ENCODE data around the gene CERS4. TPM values are rescaled to one million over a fixed set of nuclear protein-coding genes. Genes with fewer than 3 reads are reported as not detected.

Gene CERS4
- total RNA-seq, 6 donors from 2014 or later = 55.5 to 131 (median 63.8) TPM

DNA sequence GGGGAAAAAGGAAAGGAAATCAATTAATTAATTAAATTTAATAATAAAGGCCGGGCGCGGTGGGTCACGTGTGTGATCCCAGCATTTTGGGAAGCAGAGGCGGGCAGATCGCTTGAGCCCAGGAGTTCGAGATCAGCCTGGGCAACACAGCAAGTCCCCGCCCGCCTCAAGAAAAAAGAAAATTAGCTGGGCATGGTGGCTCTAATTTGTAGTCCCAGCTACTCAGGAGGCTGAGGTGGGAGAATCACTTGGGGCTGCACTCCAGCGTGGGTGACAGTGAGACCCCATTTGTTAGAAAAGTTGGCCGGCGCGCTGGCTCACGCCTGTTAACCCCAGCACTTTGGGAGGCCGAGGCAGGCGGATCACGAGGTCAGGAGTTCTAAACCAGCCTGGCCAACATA lies 99.7 kb downstream of the CERS4 start:
- ATAC-seq (ENCODE audit: low FRiP score in 2 of 2) = no peak
- Histone ChIP-seq H3K9me3 (no peaks in the 10 kb centered on the region), H3K4me1 (peaks cover 34 to 56% (median 46%) of the 10 kb centered on the region in 4 donors), H3K27me3 (no peaks in the 10 kb centered on the region), H3K27ac (peak overlapping the region; percentile 57 to 70 (median 67)), H3K4me3 (peak overlapping the region; percentile 49 to 78 (median 64)), H3K36me3 (peaks cover 0 to 44% (median 10%) of the 10 kb centered on the region in 4 donors)
- TF ChIP-seq POLR2AphosphoS5 (IDR thresholded peaks at IDR 0.05) = no peak
- TF ChIP-seq, protein P1, sequence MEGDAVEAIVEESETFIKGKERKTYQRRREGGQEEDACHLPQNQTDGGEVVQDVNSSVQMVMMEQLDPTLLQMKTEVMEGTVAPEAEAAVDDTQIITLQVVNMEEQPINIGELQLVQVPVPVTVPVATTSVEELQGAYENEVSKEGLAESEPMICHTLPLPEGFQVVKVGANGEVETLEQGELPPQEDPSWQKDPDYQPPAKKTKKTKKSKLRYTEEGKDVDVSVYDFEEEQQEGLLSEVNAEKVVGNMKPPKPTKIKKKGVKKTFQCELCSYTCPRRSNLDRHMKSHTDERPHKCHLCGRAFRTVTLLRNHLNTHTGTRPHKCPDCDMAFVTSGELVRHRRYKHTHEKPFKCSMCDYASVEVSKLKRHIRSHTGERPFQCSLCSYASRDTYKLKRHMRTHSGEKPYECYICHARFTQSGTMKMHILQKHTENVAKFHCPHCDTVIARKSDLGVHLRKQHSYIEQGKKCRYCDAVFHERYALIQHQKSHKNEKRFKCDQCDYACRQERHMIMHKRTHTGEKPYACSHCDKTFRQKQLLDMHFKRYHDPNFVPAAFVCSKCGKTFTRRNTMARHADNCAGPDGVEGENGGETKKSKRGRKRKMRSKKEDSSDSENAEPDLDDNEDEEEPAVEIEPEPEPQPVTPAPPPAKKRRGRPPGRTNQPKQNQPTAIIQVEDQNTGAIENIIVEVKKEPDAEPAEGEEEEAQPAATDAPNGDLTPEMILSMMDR (IDR thresholded peaks at IDR 0.05) = no peak
- no peak for TF ChIP-seq EP300 (IDR thresholded peaks at IDR 0.05)
- no peak for TF ChIP-seq POLR2A (IDR thresholded peaks at IDR 0.05)
- no peak for DNase-seq
- WGBS, 2 donors = 67 to 78% methylated on average over 17 of the region's 17 CpGs

DNA sequence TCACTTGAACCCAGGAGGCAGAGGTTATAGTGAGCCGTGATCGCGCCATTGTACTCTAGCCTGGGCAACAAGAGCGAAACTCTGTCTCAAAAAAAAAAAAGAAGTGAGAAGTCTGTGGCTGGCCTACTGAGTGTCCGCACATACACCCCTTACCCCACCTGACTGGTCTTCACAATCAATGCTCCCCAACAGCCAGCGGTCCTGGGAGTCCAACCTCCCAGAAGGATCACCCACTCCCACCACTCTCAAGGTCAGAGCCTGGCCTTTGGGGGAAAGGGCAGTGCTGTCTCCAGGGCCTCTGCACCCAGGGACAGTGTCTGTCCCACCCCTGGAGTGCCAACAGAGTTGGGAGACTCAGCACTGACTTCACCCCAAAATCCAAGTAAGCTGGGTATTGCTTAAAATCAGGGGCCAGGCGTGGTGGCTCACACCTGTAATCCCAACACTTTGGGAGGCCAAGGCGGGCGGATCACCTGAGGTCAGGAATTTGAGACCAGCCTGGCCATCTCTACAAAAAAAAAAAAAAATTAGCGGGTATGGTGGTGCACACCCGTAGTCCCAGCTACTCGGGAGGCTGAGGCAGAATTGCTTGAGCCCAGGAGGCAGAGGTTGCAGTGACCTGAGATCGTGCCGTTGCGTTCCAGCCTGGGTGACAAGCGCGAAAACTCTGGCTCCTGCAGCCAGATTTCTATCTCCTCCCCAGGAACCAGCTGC lies 101.3 kb downstream of the CERS4 start:
- H3K36me3 ChIP-seq = peaks cover 0 to 55% (median 23%) of the 10 kb centered on the region in 4 donors
- H3K4me3 ChIP-seq = no peak overlapping the region
- no peaks in the 10 kb centered on the region for H3K9me3 ChIP-seq
- no peaks in the 10 kb centered on the region for H3K27me3 ChIP-seq
- H3K27ac ChIP-seq = peak overlapping the region in 2 of 4 donors; percentile 51 to 80
- no peak for TF ChIP-seq POLR2A (IDR thresholded peaks at IDR 0.05)
- no peak for TF ChIP-seq EP300 (IDR thresholded peaks at IDR 0.05)
- TF ChIP-seq, protein P1 (IDR thresholded peaks at IDR 0.05) = no peak
- ATAC-seq (ENCODE audit: low FRiP score in 2 of 2) = no peak
- WGBS, 2 donors = 91 to 92% methylated on average over 17 of the region's 17 CpGs
- no peak for DNase-seq
- peaks cover 34 to 56% (median 54%) of the 10 kb centered on the region in 4 donors for H3K4me1 ChIP-seq

DNA sequence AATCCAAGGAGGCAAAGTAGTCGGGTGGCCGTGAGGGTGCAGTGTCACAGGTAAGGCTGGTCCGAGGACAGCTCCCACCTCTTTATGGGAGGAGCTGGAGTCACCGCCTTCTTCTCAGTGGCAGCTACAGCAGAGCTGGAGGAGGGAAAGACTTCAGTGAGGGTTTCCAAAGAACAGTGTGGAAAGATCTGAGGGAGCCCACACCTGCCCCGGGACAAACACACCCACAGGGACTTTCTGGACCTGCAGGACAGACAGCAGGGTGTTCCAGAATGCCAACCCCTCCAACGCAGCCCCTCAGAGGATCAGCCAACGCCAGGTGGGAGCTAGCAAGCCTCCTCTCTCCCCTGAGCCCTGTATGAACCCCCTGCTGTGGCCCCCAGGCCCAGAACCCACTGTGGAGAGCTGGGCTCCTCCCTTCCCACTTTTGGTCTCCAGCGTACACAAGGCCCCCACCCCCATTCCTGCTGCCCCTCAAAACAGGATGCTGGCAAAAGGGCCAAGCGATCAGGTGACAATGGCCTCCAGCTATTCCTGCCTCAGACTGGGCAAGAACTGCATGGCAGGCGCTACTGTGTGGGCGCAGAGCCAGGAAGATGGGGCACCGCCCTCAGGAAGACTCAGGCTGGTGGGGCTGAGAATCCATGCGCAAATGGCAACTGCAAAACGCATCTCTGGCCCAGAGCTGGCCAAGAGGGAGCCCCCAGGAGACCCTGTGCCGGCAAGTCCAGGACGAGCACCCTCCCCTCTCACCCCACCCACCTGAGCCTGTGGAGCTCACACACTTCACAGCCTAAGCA lies 102.5 kb downstream of the CERS4 start:
- 68 to 82% methylated on average over 6 to 14 of the region's 16 CpGs for WGBS, 2 donors
- Histone ChIP-seq H3K4me1 (peaks cover 32 to 56% (median 47%) of the 10 kb centered on the region in 4 donors), H3K27ac (peak overlapping the region; percentile 24 to 80 (median 48)), H3K9me3 (no peaks in the 10 kb centered on the region), H3K4me3 (no peak overlapping the region), H3K27me3 (no peaks in the 10 kb centered on the region), H3K36me3 (peaks cover 0 to 63% (median 27%) of the 10 kb centered on the region in 4 donors)
- TF ChIP-seq POLR2AphosphoS5 (IDR thresholded peaks at IDR 0.05) (peak in 1 of 2 donors; percentile 21), POLR2A (IDR thresholded peaks at IDR 0.05) (no peak), EP300 (IDR thresholded peaks at IDR 0.05) (no peak)
- TF ChIP-seq, protein P1 (IDR thresholded peaks at IDR 0.05) = no peak
- ATAC-seq (ENCODE audit: low FRiP score in 2 of 2) = no peak
- no peak for DNase-seq

Other genes starting within 250 kb of the CERS4 start
- gene ELAVL1, start 203.7 kb upstream of the CERS4 start, total RNA-seq = 10 to 100 TPM; 21.0 to 71.1 (median 36.1) TPM
- not detected for gene CCL25, start 156.6 kb upstream of the CERS4 start, total RNA-seq
- gene FBN3, start 59.8 kb upstream of the CERS4 start, total RNA-seq = 100 to 1,000 TPM in 1 of 6 donors, 10 to 100 TPM in 1, 1 to 10 TPM in 3, under 1 TPM in 1; 0.10 to 106 (median 8.0) TPM
- 10 to 100 TPM; 10.5 to 54.0 (median 27.3) TPM for gene CD320, start 99.0 kb downstream of the CERS4 start, total RNA-seq
- gene NDUFA7, start 112.0 kb downstream of the CERS4 start, total RNA-seq = 10 to 100 TPM; 13.6 to 50.9 (median 31.1) TPM
- gene RPS28, start 112.1 kb downstream of the CERS4 start, total RNA-seq = 1,000 to 10,000 TPM in 2 of 6 donors, 100 to 1,000 TPM in 4; 282 to 1,919 (median 843) TPM
- gene KANK3, start 133.9 kb downstream of the CERS4 start, total RNA-seq = 100 to 1,000 TPM in 1 of 6 donors, 10 to 100 TPM in 5; 27.7 to 109 (median 56.9) TPM
- 10 to 100 TPM in 4 of 6 donors, 1 to 10 TPM in 1, not detected in 1; 1.8 to 27.7 (median 13.4) TPM for gene ANGPTL4, start 154.8 kb downstream of the CERS4 start, total RNA-seq
- gene RAB11B, start 181.0 kb downstream of the CERS4 start, total RNA-seq = 100 to 1,000 TPM in 4 of 6 donors, 10 to 100 TPM in 2; 55.0 to 158 (median 130) TPM
- gene MARCHF2, start 203.9 kb downstream of the CERS4 start, total RNA-seq = 100 to 1,000 TPM in 3 of 6 donors, 10 to 100 TPM in 3; 72.2 to 266 (median 111) TPM
- 100 to 1,000 TPM in 5 of 6 donors, 10 to 100 TPM in 1; 95.2 to 188 (median 149) TPM for gene HNRNPM, start 235.6 kb downstream of the CERS4 start, total RNA-seq

Data from upper lobe of left lung (tissue), 6 donors.